Body of pancreas (tissue), 4 donors: Measurements from ENCODE around the gene VEGFA. TPM values are rescaled to one million over a fixed set of nuclear protein-coding genes. Genes with fewer than 3 reads are reported as not detected.

Experiments used
- ATAC-seq: fragments of 150-250 bp; one replicate; pipeline ENCODE4 v1.9.1; 2016
- DNase-seq, 4 donors: peaks; one replicate each; pipeline ENCODE4 v3.0.0-alpha.2; 2019
- H3K27ac ChIP-seq, 4 donors: fragments of 200-600 bp; sonication (generic); 1 replicate in 3 of 4; 2 replicates in 1 of 4; pipeline versions ENCODE4 v1.5.1 to v1.6.1; 2016 to 2019; ENCODE audit warnings: mild to moderate bottlenecking in 1 of 4, mixed read lengths in 1 of 4, moderate library complexity in 1 of 4
- H3K27me3 ChIP-seq, 2 donors: fragments of 200-600 bp; sonication (generic); one replicate each; pipeline ENCODE4 v1.6.0; 2016; ENCODE audit warnings: mild to moderate bottlenecking in 1 of 2
- H3K36me3 ChIP-seq, 2 donors: fragments of 200-600 bp; sonication (generic); replicated peaks in 1 of 2; 2 replicates each; pipeline ENCODE4 v1.5.1; 2016; ENCODE audit warnings: low read depth in 2 of 2; ENCODE audit not compliant: insufficient read depth in 1 of 2
- H3K4me1 ChIP-seq: fragments of 200-600 bp; sonication (generic); one replicate; pipeline ENCODE4 v1.6.0; 2016
- H3K4me3 ChIP-seq, 2 donors: fragments of 200-600 bp; sonication (generic); 1 replicate in 1 of 2; 2 replicates in 1 of 2; pipeline ENCODE4 v1.5.1; 2016 to 2019
- H3K9me3 ChIP-seq, 3 donors: fragments of 200-600 bp; sonication (generic); 1 replicate in 2 of 3; 2 replicates in 1 of 3; pipeline ENCODE4 v1.5.1; 2016
- CTCF ChIP-seq, 7 experiments: fragments of 450-650 bp in 4 of 7; fragments of 200-600 bp in 3 of 7; sonication (generic) in 3 of 7; IDR thresholded peaks; one replicate each; pipeline ENCODE4 v1.5.1; 2016 to 2019; ENCODE audit warnings: antibody characterized with exemption in 7 of 7
- POLR2A ChIP-seq, 3 donors: fragments of 450-650 bp; IDR thresholded peaks; one replicate each; pipeline ENCODE4 v1.6.1; 2016; ENCODE audit warnings: antibody characterized with exemption in 3 of 3, mild to moderate bottlenecking in 2 of 3
- WGBS, 2 donors: methylation state at CpG; one replicate each; pipeline ENCODE4 v1.1.5; 2017; 5-methylcytosine and 5-hydroxymethylcytosine counted together
- intact Hi-C: fragments of 100-400 bp; cut with DNase I; formaldehyde crosslinking; loops from one replicate; pipeline ENCODE4 v1.15.1; 2023
- total RNA-seq, 2 donors: library from RNA; depleted of rRNA; stranded (reverse); fragments of >200 nt; gene quantifications; one replicate each; pipeline ENCODE4 v1.1.0, GENCODE V29; 2016

VEGFA gene
- total RNA-seq, 2 donors from 2014 or later: 84.8 to 272 TPM

- Histone ChIP-seq H3K36me3 (no peaks in the 10 kb centered on the region), H3K4me3 (no peak overlapping the region), H3K4me1 (peaks cover 54% of the 10 kb centered on the region), H3K27me3 (no peaks in the 10 kb centered on the region), H3K27ac (peak overlapping the region in 3 of 4 donors; percentile 59 to 98 (median 61)), H3K9me3 (no peaks in the 10 kb centered on the region)
- WGBS, 2 donors: 42 to 73% methylated on average over 1 of the region's 1 CpG
- ATAC-seq (no peak), DNase-seq (no peak)
- TF ChIP-seq CTCF (IDR thresholded peaks at IDR 0.05): no peak
- TF ChIP-seq POLR2A (IDR thresholded peaks at IDR 0.05): no peak
- intact Hi-C loops: loop anchor here (2.0 to 10.0 kb wide), 3 partner anchors 102 to 310 kb away; no protein-coding TSS in a partner anchor
Measured at GRCh38 chr6:43766500-43766853, 3.5 kb upstream of the VEGFA start.

- H3K27ac ChIP-seq: peak overlapping the region in 3 of 4 donors; percentile 59 to 98 (median 61)
- no peaks in the 10 kb centered on the region for H3K27me3 ChIP-seq
- peaks cover 51% of the 10 kb centered on the region for H3K4me1 ChIP-seq
- intact Hi-C loops: loop anchor here (2.0 to 10.0 kb wide), 3 partner anchors 102 to 310 kb away; no protein-coding TSS in a partner anchor
- no peak for ATAC-seq
- no peak for TF ChIP-seq POLR2A (IDR thresholded peaks at IDR 0.05)
- no peak for TF ChIP-seq CTCF (IDR thresholded peaks at IDR 0.05)
- no peaks in the 10 kb centered on the region for H3K36me3 ChIP-seq
- 53 to 67% methylated on average over 8 to 10 of the region's 10 CpGs for WGBS, 2 donors
- no peak overlapping the region for H3K4me3 ChIP-seq
- peak in 1 of 4 donors; percentile 28 for DNase-seq
- H3K9me3 ChIP-seq: no peaks in the 10 kb centered on the region
Measured at GRCh38 chr6:43766964-43767461, 3.0 kb upstream of the VEGFA start.

GRCh38 chr6:43767553-43768505, 2.2 kb upstream of the VEGFA start:
- DNase-seq: peak in 2 of 4 donors; percentile 43 to 54
- intact Hi-C loops: loop anchor here (2.0 to 10.0 kb wide), 3 partner anchors 103 to 309 kb away; no protein-coding TSS in a partner anchor
- TF ChIP-seq CTCF (IDR thresholded peaks at IDR 0.05): no peak
- no peak for TF ChIP-seq POLR2A (IDR thresholded peaks at IDR 0.05)
- Histone ChIP-seq H3K27ac (peak overlapping the region in 3 of 4 donors; percentile 59 to 98 (median 61)), H3K4me1 (peaks cover 44% of the 10 kb centered on the region), H3K9me3 (no peaks in the 10 kb centered on the region), H3K4me3 (no peak overlapping the region), H3K27me3 (no peaks in the 10 kb centered on the region), H3K36me3 (no peaks in the 10 kb centered on the region)
- 52 to 65% methylated on average over 8 of the region's 8 CpGs for WGBS, 2 donors
- ATAC-seq: no peak

GRCh38 chr6:43768506-43768860, 1.5 kb upstream of the VEGFA start:
- Histone ChIP-seq H3K4me3 (no peak overlapping the region), H3K9me3 (no peaks in the 10 kb centered on the region), H3K36me3 (no peaks in the 10 kb centered on the region), H3K27ac (peak overlapping the region in 2 of 4 donors; percentile 98 to 99), H3K27me3 (no peaks in the 10 kb centered on the region), H3K4me1 (peaks cover 46% of the 10 kb centered on the region)
- DNase-seq: peak in 1 of 4 donors; percentile 9
- WGBS, 2 donors: 36 to 43% methylated on average over 1 of the region's 1 CpG
- TF ChIP-seq CTCF (IDR thresholded peaks at IDR 0.05) (no peak), POLR2A (IDR thresholded peaks at IDR 0.05) (no peak)
- ATAC-seq: no peak
- intact Hi-C loops: loop anchor here (5.0 to 10.0 kb wide), 2 partner anchors 104 to 184 kb away; no protein-coding TSS in a partner anchor
